ENCODE results near the gene CA12. TPM values are rescaled to one million over a fixed set of nuclear protein-coding genes. Genes with fewer than 3 reads are reported as not detected.

The CA12 gene
- total RNA-seq, 1 experiment from 2014 or later, result 19.8 TPM

DNA sequence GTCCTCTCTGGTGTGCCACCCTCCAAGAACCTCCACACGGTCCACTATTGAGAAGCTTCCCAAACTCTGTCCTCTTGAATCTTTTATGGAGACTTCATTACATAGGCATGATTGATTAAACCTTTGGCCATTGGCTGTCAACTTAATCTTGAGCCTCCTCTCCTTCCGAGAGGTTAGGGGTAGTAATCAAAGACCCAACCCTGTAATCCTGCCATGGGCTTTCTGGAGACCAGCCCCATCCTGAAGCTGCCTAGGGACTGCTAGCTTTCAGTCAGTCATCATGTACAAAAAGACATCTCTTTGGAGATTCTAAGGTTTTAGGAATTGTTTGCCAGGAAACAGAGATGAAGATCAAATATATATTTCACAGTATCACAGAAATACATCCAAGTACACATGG, 67.2 kb downstream of the CA12 start:
- ChIA-PET POLR2A (ENCODE audit: unreplicated experiment) (no interaction called here), CTCF (no interaction called here)
- BruUV-seq (replicated peaks), result no TSS peak
- Histone ChIP-seq H3K79me2 (ENCODE audit: low read length) (no peaks in the 10 kb centered on the region), H3K4me2 (ENCODE audit: low read length) (no peak overlapping the region), H3K36me3 (ENCODE audit: low read depth, low read length) (no peaks in the 10 kb centered on the region), H3K9ac (ENCODE audit: low read length) (no peak overlapping the region), H3K4me3 (ENCODE audit: low read length) (no peak overlapping the region), H3K4me1 (ENCODE audit: insufficient read depth, low read length) (no peaks in the 10 kb centered on the region), H3F3A (ENCODE audit: low read length, unreplicated experiment) (no peaks in the 10 kb centered on the region), H3K27ac (ENCODE audit: low read length) (no peak overlapping the region), H3K9me2 (replicated peaks; ENCODE audit: low read length) (no peaks in the 10 kb centered on the region), H4K20me1 (ENCODE audit: low read length) (no peaks in the 10 kb centered on the region), H2AFZ (ENCODE audit: low read length) (no peak overlapping the region), H3K27me3 (ENCODE audit: low read length) (no peaks in the 10 kb centered on the region), H3K9me3 (ENCODE audit: low read length) (no peaks in the 10 kb centered on the region)
- intact Hi-C loops (cut with micrococcal nuclease), result no loop called here
- ATAC-seq (no peak), DNase-seq (no peak)
- no peak for TF ChIP-seq EZH2phosphoT487 (IDR thresholded peaks at IDR 0.05; ENCODE audit: borderline replicate concordance, low read length)
- no peak for TF ChIP-seq EZH2 (IDR thresholded peaks at IDR 0.05; ENCODE audit: low read length, unreplicated experiment)
- TF ChIP-seq CTCF (conservative IDR thresholded peaks at IDR 0.05; ENCODE audit: low read depth, low read length), result no peak

DNA sequence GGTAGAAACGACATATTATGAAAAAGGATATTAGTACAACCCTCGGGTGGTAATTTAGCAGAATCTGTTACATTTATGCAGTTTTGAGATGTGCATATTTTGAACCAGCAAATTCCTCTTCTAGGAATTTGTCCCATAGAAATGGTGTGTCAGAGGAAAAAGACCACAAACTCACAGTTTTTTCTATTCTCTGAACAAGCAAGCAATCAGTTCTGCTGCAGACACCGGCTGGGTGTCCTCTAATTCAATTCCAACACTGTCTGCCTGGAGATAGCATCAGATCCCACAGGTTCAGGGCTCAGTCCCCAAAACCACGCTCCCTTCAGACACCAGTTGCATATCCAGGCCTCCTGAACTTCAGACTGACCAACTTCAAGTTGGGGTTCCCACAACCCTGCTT, 67.8 kb downstream of the CA12 start:
- no peak overlapping the region for H3K4me3 ChIP-seq (ENCODE audit: low read length)
- no peaks in the 10 kb centered on the region for H3F3A ChIP-seq (ENCODE audit: low read length, unreplicated experiment)
- BruUV-seq (replicated peaks), result no TSS peak
- ChIA-PET CTCF (no interaction called here), POLR2A (ENCODE audit: unreplicated experiment) (no interaction called here)
- no peaks in the 10 kb centered on the region for H3K9me2 ChIP-seq (replicated peaks; ENCODE audit: low read length)
- TF ChIP-seq CTCF (conservative IDR thresholded peaks at IDR 0.05; ENCODE audit: low read depth, low read length), result no peak
- TF ChIP-seq EZH2 (IDR thresholded peaks at IDR 0.05; ENCODE audit: low read length, unreplicated experiment), result no peak
- no peak for TF ChIP-seq EZH2phosphoT487 (IDR thresholded peaks at IDR 0.05; ENCODE audit: borderline replicate concordance, low read length)
- no peaks in the 10 kb centered on the region for H3K9me3 ChIP-seq (ENCODE audit: low read length)
- intact Hi-C loops (cut with micrococcal nuclease), result no loop called here
- DNase-seq (no peak), ATAC-seq (no peak)
- no peaks in the 10 kb centered on the region for H3K79me2 ChIP-seq (ENCODE audit: low read length)
- H3K4me1 ChIP-seq (ENCODE audit: insufficient read depth, low read length), result no peaks in the 10 kb centered on the region
- H4K20me1 ChIP-seq (ENCODE audit: low read length), result no peaks in the 10 kb centered on the region
- no peak overlapping the region for H2AFZ ChIP-seq (ENCODE audit: low read length)
- H3K36me3 ChIP-seq (ENCODE audit: low read depth, low read length), result no peaks in the 10 kb centered on the region
- H3K4me2 ChIP-seq (ENCODE audit: low read length), result no peak overlapping the region
- H3K27me3 ChIP-seq (ENCODE audit: low read length), result no peaks in the 10 kb centered on the region
- no peak overlapping the region for H3K9ac ChIP-seq (ENCODE audit: low read length)
- H3K27ac ChIP-seq (ENCODE audit: low read length), result no peak overlapping the region

GRCh38 chr15:63312286-63312685, 69.4 kb downstream of the CA12 start:
- Histone ChIP-seq H3F3A (ENCODE audit: low read length, unreplicated experiment) (no peaks in the 10 kb centered on the region), H3K4me2 (ENCODE audit: low read length) (no peak overlapping the region), H3K36me3 (ENCODE audit: low read depth, low read length) (no peaks in the 10 kb centered on the region), H4K20me1 (ENCODE audit: low read length) (no peaks in the 10 kb centered on the region), H3K27me3 (ENCODE audit: low read length) (no peaks in the 10 kb centered on the region), H3K9ac (ENCODE audit: low read length) (no peak overlapping the region), H3K9me3 (ENCODE audit: low read length) (no peaks in the 10 kb centered on the region), H3K79me2 (ENCODE audit: low read length) (no peaks in the 10 kb centered on the region), H3K4me1 (ENCODE audit: insufficient read depth, low read length) (no peaks in the 10 kb centered on the region), H3K27ac (ENCODE audit: low read length) (no peak overlapping the region), H3K9me2 (replicated peaks; ENCODE audit: low read length) (no peaks in the 10 kb centered on the region), H2AFZ (ENCODE audit: low read length) (no peak overlapping the region), H3K4me3 (ENCODE audit: low read length) (no peak overlapping the region)
- BruUV-seq (replicated peaks), result no TSS peak
- ChIA-PET CTCF (no interaction called here), POLR2A (ENCODE audit: unreplicated experiment) (interaction anchor here (0.6 kb wide), 1 partner anchor 41 kb away, joined by 3 read pairs; no protein-coding TSS in a partner anchor)
- ATAC-seq, result no peak
- no peak for DNase-seq
- no peak for TF ChIP-seq EZH2 (IDR thresholded peaks at IDR 0.05; ENCODE audit: low read length, unreplicated experiment)
- no peak for TF ChIP-seq CTCF (conservative IDR thresholded peaks at IDR 0.05; ENCODE audit: low read depth, low read length)
- no peak for TF ChIP-seq EZH2phosphoT487 (IDR thresholded peaks at IDR 0.05; ENCODE audit: borderline replicate concordance, low read length)
- intact Hi-C loops (cut with micrococcal nuclease), result no loop called here

All from PC-3 (cell line).